ENCODE data around the gene HOXA6.

Gene HOXA6

GRCh38 chr7:27149842-27150567 lies 2.4 kb upstream of the HOXA6 start:
- DNase-seq, result no peak

GRCh38 chr7:27148756-27149641 lies 1.4 kb upstream of the HOXA6 start:
- no peak for DNase-seq

DNA sequence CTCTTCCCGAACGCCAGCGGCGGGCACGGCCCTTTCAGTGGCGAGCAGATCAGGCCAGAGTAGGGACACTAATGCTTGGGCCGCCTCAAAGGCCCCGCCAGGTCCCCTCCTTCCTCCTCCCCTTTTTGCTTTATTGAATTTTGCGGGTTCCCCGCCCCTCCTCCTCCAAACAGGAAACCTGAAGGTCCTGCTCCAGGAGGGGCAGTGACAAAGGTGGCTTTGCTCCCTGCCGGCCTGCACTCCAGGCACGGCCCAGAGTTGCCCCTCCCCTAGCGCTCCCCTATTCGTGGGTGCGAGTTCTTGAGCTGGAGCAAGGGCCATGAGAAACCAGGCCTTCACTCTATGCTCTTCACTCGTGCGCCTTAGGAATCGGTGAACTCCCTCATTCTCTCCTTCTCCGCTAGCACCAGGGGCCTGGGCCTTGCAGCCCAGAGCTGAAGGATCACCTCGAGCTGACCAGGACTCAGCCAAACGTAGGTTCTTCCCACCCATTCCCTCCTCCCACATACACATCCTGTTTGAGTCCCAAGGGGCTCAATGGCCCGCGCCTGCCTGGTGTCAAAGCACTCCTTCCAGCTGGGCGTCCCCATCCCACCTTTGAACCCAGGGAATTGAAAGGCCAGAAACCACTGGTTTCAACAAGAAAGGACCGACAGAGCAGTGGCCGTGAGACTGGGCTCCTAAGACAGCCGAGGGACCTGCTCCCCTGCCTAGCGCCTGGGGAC lies 619 bp upstream of the HOXA6 start:
- DNase-seq, result no peak

DNA sequence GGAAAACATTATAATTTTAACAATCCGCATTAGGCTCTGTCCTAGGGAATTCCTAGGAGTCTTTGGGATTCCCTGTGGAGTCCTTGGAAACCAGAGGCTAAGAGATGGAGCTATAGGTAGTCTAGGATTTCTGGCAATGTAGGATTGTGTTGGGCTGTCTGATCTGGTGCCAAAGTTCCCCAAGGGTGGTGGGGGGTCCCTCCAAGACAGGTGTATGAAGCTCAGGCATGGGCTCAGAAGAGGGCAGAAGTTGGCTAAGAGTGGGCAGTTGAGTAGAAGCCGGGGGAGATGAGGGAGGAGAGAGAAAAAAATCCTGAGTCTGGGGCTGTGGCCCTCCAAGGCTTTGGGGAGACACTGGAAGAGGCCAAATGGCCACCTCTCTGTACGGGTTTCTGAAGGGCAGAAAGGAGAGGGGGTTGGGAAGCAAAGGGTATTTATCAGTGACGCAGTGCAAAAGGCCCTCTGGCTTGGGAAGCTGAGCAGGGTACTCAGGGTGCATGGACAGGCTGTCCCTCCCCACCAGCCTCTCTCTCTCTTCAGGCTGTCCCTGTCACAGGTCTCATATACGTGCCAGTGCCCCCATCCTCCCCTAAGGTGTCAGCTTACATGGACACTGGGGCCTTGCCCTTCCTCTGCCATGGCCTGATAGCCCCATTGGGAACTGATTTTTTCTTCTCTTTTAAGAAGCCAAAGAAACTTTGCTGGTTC lies 929 bp downstream of the HOXA6 start:
- DNase-seq, result no peak

DNA sequence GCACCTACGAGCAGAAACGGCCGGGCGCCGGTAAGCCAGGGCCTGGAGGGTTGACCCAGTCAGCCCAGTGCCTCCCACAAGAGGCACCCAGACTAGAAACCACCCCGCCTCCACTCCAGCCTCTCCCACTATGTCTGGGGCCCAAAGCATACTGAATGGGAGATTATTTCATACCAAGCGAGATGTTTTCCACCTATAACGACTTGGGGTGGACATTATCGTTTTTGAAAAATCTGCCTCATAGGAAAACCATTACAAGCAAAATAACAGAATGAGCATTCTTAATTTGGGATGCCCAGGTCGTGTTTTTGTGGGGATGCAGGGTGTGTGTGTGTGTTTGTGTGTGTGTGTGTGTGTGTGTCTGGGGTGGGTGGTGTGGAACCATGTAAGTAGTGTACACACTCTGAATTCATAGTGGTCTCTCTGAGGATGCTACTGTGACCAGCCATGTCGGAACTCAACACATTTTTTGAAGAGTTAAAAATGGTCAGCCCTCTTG lies 1.6 kb downstream of the HOXA6 start:
- no peak for DNase-seq

- DNase-seq, result no peak
These were observed 2.2 kb downstream of the HOXA6 start for GRCh38 chr7:27145165-27145913.

GRCh38 chr7:27144781-27145164 lies 2.8 kb downstream of the HOXA6 start:
- no peak for DNase-seq

- no peak for DNase-seq
These were observed 3.4 kb downstream of the HOXA6 start for GRCh38 chr7:27143950-27144780.

DNA sequence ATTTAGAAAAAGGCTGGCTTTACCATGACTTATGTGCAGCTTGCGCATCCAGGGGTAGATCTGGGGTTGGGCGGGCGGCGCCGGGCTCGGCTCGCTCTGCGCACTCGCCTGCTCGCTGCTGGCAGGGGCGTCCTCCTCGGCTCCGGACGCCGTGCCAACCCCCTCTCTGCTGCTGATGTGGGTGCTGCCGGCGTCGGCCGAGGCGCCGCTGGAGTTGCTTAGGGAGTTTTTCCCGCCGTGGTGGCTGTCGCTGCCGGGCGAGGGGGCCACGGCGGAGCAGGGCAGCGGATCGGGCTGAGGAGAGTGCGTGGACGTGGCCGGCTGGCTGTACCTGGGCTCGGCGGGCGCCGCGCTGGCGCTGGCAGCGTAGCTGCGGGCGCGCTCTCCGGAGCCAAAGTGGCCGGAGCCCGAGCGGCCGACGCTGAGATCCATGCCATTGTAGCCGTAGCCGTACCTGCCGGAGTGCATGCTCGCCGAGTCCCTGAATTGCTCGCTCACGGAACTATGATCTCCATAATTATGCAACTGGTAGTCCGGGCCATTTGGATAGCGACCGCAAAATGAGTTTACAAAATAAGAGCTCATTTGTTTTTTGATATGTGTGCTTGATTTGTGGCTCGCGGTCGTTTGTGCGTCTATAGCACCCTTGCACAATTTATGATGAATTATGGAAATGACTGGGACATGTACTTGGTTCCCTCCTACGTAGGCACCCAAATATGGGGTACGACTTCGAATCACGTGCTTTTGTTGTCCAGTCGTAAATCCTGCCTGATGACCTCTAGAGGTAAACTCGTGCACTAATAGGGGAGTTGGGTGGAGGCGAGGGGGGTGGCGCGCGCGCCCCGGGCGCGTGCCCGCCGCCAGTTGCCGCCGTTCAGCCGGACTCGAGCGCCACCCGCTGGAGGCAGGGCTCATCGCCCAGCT lies 4.3 kb downstream of the HOXA6 start, which contains the start of gene HOXA5:
Gene HOXA5 (minus strand): TSS at position 659 of the 927 bp plus-strand sequence. CDS start 74 bp downstream, at position 585.
- DNase-seq, result no peak

- no peak for DNase-seq
These were observed 5.0 kb downstream of the HOXA6 start for GRCh38 chr7:27142580-27143022.

DNA sequence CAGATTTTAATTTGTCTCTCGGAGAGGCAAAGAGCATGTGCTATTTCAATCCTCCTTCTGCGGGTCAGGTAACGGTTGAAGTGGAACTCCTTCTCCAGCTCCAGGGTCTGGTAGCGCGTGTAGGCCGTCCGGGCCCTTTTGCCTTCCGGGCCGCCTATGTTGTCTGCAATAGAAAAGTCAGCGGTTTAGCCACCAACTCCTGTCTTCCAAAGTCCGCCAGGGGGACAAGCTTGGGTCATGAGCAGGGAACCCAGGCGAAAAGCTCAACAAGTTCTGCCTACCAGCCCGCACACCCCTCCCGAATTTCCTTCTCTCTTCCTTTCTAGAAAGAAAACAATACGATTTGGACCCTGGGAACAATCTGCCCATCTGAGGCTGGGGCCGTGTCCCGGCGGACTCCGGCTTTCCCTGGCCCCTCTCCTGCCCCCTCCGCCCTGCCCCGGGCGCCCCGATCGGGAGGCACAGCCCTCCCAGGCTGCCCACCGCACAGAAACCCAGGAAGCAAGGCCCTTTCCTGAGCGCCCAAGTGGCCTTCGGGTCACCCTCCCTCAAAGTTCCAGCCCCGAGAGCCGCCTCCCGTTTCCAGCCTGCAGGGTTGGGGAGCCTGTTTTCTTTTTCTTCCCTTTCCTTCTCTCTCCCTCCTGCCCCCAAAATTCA lies 5.5 kb downstream of the HOXA6 start:
- no peak for DNase-seq

GRCh38 chr7:27141137-27141922 lies 6.2 kb downstream of the HOXA6 start:
- no peak for DNase-seq

GRCh38 chr7:27140126-27140857 lies 7.3 kb downstream of the HOXA6 start:
- no peak for DNase-seq

- DNase-seq, result no peak
These were observed 8.0 kb downstream of the HOXA6 start for GRCh38 chr7:27139334-27140125.

- no peak for DNase-seq
These were observed 8.6 kb downstream of the HOXA6 start for GRCh38 chr7:27138985-27139333.

GRCh38 chr7:27138472-27138871 lies 9.1 kb downstream of the HOXA6 start:
- no peak for DNase-seq

Measured in activated CD4-positive, alpha-beta T cell treated with anti-CD3 and anti-CD28 coated beads, Interleukin-2, amount 50 U/mL, for 4 hours (primary cell).